Endothelial cell of umbilical vein (primary cell): ENCODE measurements around the gene CLDND1. TPM values are rescaled to one million over a fixed set of nuclear protein-coding genes. Genes with fewer than 3 reads are reported as not detected.

Source experiments
- BruUV-seq: library from RNA; stranded (reverse); fragments of 400-500 nt; replicated peaks from 2 replicates; lab custom pipeline; 2021; lab: Mats Ljungman, UMichigan
- CTCF ChIA-PET: fragments of 300-600, 350-600 bp; sonication (Branson Sonifier 250); formaldehyde crosslinking; loops from one replicate; lab custom pipeline; 2021; ENCODE audit warnings: antibody characterized with exemption, inconsistent platforms; lab: Charles Lee
- POLR2A ChIA-PET: fragments of 300-600, 350-600 bp; sonication (Branson Sonifier 250); formaldehyde crosslinking; loops from one replicate; lab custom pipeline; 2021; ENCODE audit warnings: antibody characterized with exemption, inconsistent platforms; lab: Charles Lee
- DNase-seq: peaks from one replicate; pipeline ENCODE4 v3.0.0-alpha.2; 2011; ENCODE audit warnings: low read depth, low spot score
- FAIRE-seq: peaks from 2 replicates; lab custom pipeline; 2011; peaks lifted over from hg19 to GRCh38; lab: Jason Lieb, UNC
- H2AFZ ChIP-seq: 2 replicates; pipeline ENCODE4 v1.6.0; 2012; ENCODE audit warnings: low read depth, low read length, control low read depth, inconsistent platforms
- H3K27ac ChIP-seq: 2 replicates; pipeline ENCODE4 v1.5.1; 2011; ENCODE audit warnings: low read depth, mild to moderate bottlenecking, control low read depth, low read length, moderate library complexity; ENCODE audit not compliant: insufficient read depth
- H3K27me3 ChIP-seq, 2 experiments: 2 replicates each; pipeline versions ENCODE4 v1.6.0 to v1.6.1; 2011; ENCODE audit warnings: low read length in 2 of 2, mixed read lengths in 1 of 2; ENCODE audit not compliant: control insufficient read depth in 2 of 2, insufficient read depth in 2 of 2
- H3K36me3 ChIP-seq, 2 experiments: 2 replicates in 1 of 2; 3 replicates in 1 of 2; pipeline ENCODE4 v1.5.1; 2011; ENCODE audit warnings: low read length in 2 of 2, mild to moderate bottlenecking in 1 of 2, moderate library complexity in 1 of 2; ENCODE audit not compliant: control insufficient read depth in 2 of 2, insufficient read depth in 2 of 2; ENCODE audit errors: extremely low read depth in 1 of 2
- H3K4me1 ChIP-seq: 3 replicates; pipeline ENCODE4 v1.5.1; 2011; ENCODE audit warnings: mild to moderate bottlenecking, low read length; ENCODE audit not compliant: control insufficient read depth, insufficient read depth; ENCODE audit errors: extremely low read depth
- H3K4me2 ChIP-seq: 2 replicates; pipeline ENCODE4 v1.6.1; 2011; ENCODE audit warnings: low read length, control low read depth, mixed read lengths; ENCODE audit not compliant: insufficient read depth
- H3K4me3 ChIP-seq, 3 experiments: fragments of 200-600 bp in 1 of 3; sonication (generic), shearing (Covaris generic) in 1 of 3; replicated peaks in 1 of 3; 2 replicates each; pipeline ENCODE4 v1.5.1; 2011 to 2016; ENCODE audit warnings: control low read depth in 3 of 3, low read length in 3 of 3, mild to moderate bottlenecking in 2 of 3, inconsistent platforms in 1 of 3, low read depth in 1 of 3, moderate library complexity in 1 of 3; ENCODE audit not compliant: insufficient read depth in 1 of 3
- H3K79me2 ChIP-seq: 2 replicates; pipeline ENCODE4 v1.6.0; 2012; ENCODE audit warnings: low read length, inconsistent platforms; ENCODE audit not compliant: control insufficient read depth, insufficient read depth
- H3K9ac ChIP-seq: replicated peaks from 2 replicates; pipeline ENCODE3; 2011; ENCODE audit warnings: low read length, control low read depth; ENCODE audit not compliant: insufficient read depth; ENCODE audit errors: extremely low read depth
- H3K9me1 ChIP-seq: replicated peaks from 3 replicates; pipeline ENCODE4 v1.6.0; 2011; ENCODE audit warnings: mild to moderate bottlenecking, low read length; ENCODE audit not compliant: control insufficient read depth, insufficient read depth; ENCODE audit errors: extremely low read depth
- H3K9me3 ChIP-seq: replicated peaks from 2 replicates; pipeline ENCODE4 v1.5.1; 2012; ENCODE audit warnings: low read length, inconsistent platforms; ENCODE audit not compliant: control insufficient read depth, insufficient read depth
- H4K20me1 ChIP-seq: replicated peaks from 2 replicates; pipeline ENCODE3; 2011; ENCODE audit warnings: mild to moderate bottlenecking, low read length; ENCODE audit not compliant: control insufficient read depth, insufficient read depth; ENCODE audit errors: extremely low read depth
- CTCF ChIP-seq, 2 donors: IDR thresholded peaks; 1 replicate in 1 of 2; 2 replicates in 1 of 2; pipeline ENCODE4 v1.5.1; 2011; ENCODE audit warnings: low read length in 2 of 2, mild to moderate bottlenecking in 2 of 2, moderate library complexity in 2 of 2, control low read depth in 1 of 2, inconsistent platforms in 1 of 2, low read depth in 1 of 2; ENCODE audit not compliant: insufficient read depth in 1 of 2; ENCODE audit errors: extremely low read depth in 1 of 2
- EZH2 ChIP-seq: IDR thresholded peaks from 2 replicates; pipeline ENCODE4 v1.6.1; 2012; ENCODE audit warnings: borderline replicate concordance, low read depth, mild to moderate bottlenecking, moderate library complexity, low read length, inconsistent platforms; ENCODE audit not compliant: severe bottlenecking
- FOS ChIP-seq: IDR thresholded peaks from 2 replicates; pipeline ENCODE4 v1.6.1; 2011; ENCODE audit warnings: mild to moderate bottlenecking, low read length, moderate library complexity, borderline replicate concordance; ENCODE audit not compliant: insufficient read depth
- GATA2 ChIP-seq: IDR thresholded peaks from 2 replicates; pipeline ENCODE4 v1.7.0; 2011; ENCODE audit warnings: low read depth, mild to moderate bottlenecking, moderate library complexity, mixed read lengths, low read length; ENCODE audit not compliant: insufficient read length, insufficient read depth
- JUN ChIP-seq: IDR thresholded peaks from 2 replicates; pipeline ENCODE4 v1.6.1; 2011; ENCODE audit warnings: borderline replicate concordance, low read depth; ENCODE audit not compliant: insufficient read length, insufficient read depth
- MAX ChIP-seq: IDR thresholded peaks from 2 replicates; pipeline ENCODE4 v1.6.1; 2011; ENCODE audit not compliant: insufficient read depth, insufficient read length
- MYC ChIP-seq: IDR thresholded peaks from one replicate; pipeline ENCODE4 v1.6.1; 2011; ENCODE audit warnings: mild to moderate bottlenecking, low read depth, low read length
- POLR2A ChIP-seq: IDR thresholded peaks from 2 replicates; pipeline ENCODE4 v1.6.1; 2012; ENCODE audit warnings: low read depth, mild to moderate bottlenecking, control low read depth, low read length
- POLR2AphosphoS5 ChIP-seq: IDR thresholded peaks from 2 replicates; pipeline ENCODE4 v1.6.1; 2012; ENCODE audit warnings: low read depth, mild to moderate bottlenecking, control low read depth, low read length, moderate library complexity; ENCODE audit not compliant: insufficient read depth
- dilution Hi-C: fragments of 300-500 bp; cut with MboI; formaldehyde crosslinking; loops from one replicate; pipeline ENCODE4 v1.15.0; 2019; ENCODE audit warnings: low sequenced_read_pairs; ENCODE audit not compliant: extremely low pct_ligation_motif_present
- intact Hi-C: fragments of 100-400 bp; cut with micrococcal nuclease; formaldehyde crosslinking; loops from one replicate; pipeline ENCODE4 v1.10.0; 2022
- polyA plus RNA-seq, 4 experiments: library from polyadenylated mRNA; depleted of rRNA in 3 of 4; stranded (reverse) in 3 of 4; unstranded in 1 of 4; fragments of >200 nt; gene quantifications; 2 replicates each; pipeline versions ENCODE4 v1.2.1 to v1.2.3, GENCODE V29; 2011 to 2012; ENCODE audit warnings: missing spikeins in 1 of 4
- total RNA-seq: library from RNA; stranded (reverse); gene quantifications from 2 replicates; pipeline ENCODE4 v1.2.3, GENCODE V29; 2021

Gene CLDND1
- total and polyA plus RNA-seq, 2 donors (not counting 3 experiments of a cell fraction or from before 2014, with no cell fraction given), result 101 to 214 TPM

- H4K20me1 ChIP-seq, result no peaks in the 10 kb centered on the region
- H3K4me2 ChIP-seq, result no peak overlapping the region
- H3K36me3 ChIP-seq, result no peaks in the 10 kb centered on the region
- DNase-seq, result no peak
- ChIA-PET CTCF (interaction anchor here (0.8 kb wide), 1 partner anchor 12 kb away, joined by 3 read pairs; no protein-coding TSS in a partner anchor), POLR2A (no interaction called here)
- no peak for FAIRE-seq
- H3K4me1 ChIP-seq, result no peaks in the 10 kb centered on the region
- dilution Hi-C loops (no loop called here), intact Hi-C loops (no loop called here)
- no peak overlapping the region for H3K4me3 ChIP-seq
- H3K79me2 ChIP-seq, result no peaks in the 10 kb centered on the region
- BruUV-seq, result no TSS peak
- no peak overlapping the region for H2AFZ ChIP-seq
- no peak for TF ChIP-seq FOS
- TF ChIP-seq EZH2, result no peak
- TF ChIP-seq POLR2A, result no peak
- TF ChIP-seq MYC, result no peak
- no peak for TF ChIP-seq GATA2
- no peak for TF ChIP-seq CTCF (IDR thresholded peaks at IDR 0.05; ENCODE audit: extremely low read depth in 1 of 2, insufficient read depth in 1 of 2, low read depth in 1 of 2, low read length in 2 of 2)
- no peak for TF ChIP-seq POLR2AphosphoS5
- TF ChIP-seq JUN, result no peak
- no peak for TF ChIP-seq MAX
- no peak overlapping the region for H3K9ac ChIP-seq
- H3K27ac ChIP-seq, result no peak overlapping the region
- H3K9me3 ChIP-seq, result no peaks in the 10 kb centered on the region
- peaks cover 18 to 42% of the 10 kb centered on the region in 2 experiments for H3K27me3 ChIP-seq
- no peaks in the 10 kb centered on the region for H3K9me1 ChIP-seq
Observed at GRCh38 chr3:98558100-98558827, 35.6 kb upstream of the CLDND1 start.
